ENCODE measurements around the gene CXADR.
"Not testable (repeated sequence)": the region's sequence is repeated elsewhere in the genome, so short reads cannot be mapped to it uniquely, and the experiment has no call there.

Gene CXADR

GRCh38 chr21:17512253-17513213, at the start of gene CXADR:
Gene CXADR, plus strand, starts transcription at chr21:17513043. Its CDS starts 87 bp downstream, at chr21:17513130.
- DNase-seq, result peak; percentile 86

- DNase-seq, result no peak
These were observed 46.7 kb upstream of the CXADR start for GRCh38 chr21:17466166-17466565.

- no peak for DNase-seq
These were observed 45.5 kb upstream of the CXADR start for GRCh38 chr21:17467392-17467791.

- DNase-seq, result no peak
These were observed 45.0 kb upstream of the CXADR start for GRCh38 chr21:17467829-17468228.

- DNase-seq, result no peak
These were observed 44.1 kb upstream of the CXADR start for GRCh38 chr21:17468698-17469097.

- DNase-seq, result no peak
These were observed 43.1 kb upstream of the CXADR start for GRCh38 chr21:17469727-17470126.

- no peak for DNase-seq
These were observed 40.7 kb upstream of the CXADR start for GRCh38 chr21:17472182-17472581.

GRCh38 chr21:17472592-17473271, 40.1 kb upstream of the CXADR start:
- no peak for DNase-seq

GRCh38 chr21:17476006-17476405, 36.8 kb upstream of the CXADR start:
- no peak for DNase-seq

GRCh38 chr21:17478156-17478555, 34.7 kb upstream of the CXADR start:
- DNase-seq, result not testable (repeated sequence)

GRCh38 chr21:17479606-17480005, 33.2 kb upstream of the CXADR start:
- no peak for DNase-seq

GRCh38 chr21:17482928-17483327, 29.9 kb upstream of the CXADR start:
- no peak for DNase-seq

GRCh38 chr21:17488620-17489019, 24.2 kb upstream of the CXADR start:
- DNase-seq, result no peak

GRCh38 chr21:17489565-17489964, 23.3 kb upstream of the CXADR start:
- not testable (repeated sequence) for DNase-seq

GRCh38 chr21:17491716-17492414, 21.0 kb upstream of the CXADR start:
- no peak for DNase-seq

- no peak for DNase-seq
These were observed 20.3 kb upstream of the CXADR start for GRCh38 chr21:17492415-17493168.

- no peak for DNase-seq
These were observed 18.8 kb upstream of the CXADR start for GRCh38 chr21:17494051-17494450.

- DNase-seq, result no peak
These were observed 17.2 kb upstream of the CXADR start for GRCh38 chr21:17495680-17496079.

GRCh38 chr21:17497316-17497715, 15.5 kb upstream of the CXADR start:
- DNase-seq, result no peak

GRCh38 chr21:17498586-17498985, 14.3 kb upstream of the CXADR start:
- DNase-seq, result no peak

- DNase-seq, result peak; percentile 56
These were observed 11.5 kb upstream of the CXADR start for GRCh38 chr21:17501107-17502006.

- peak; percentile 27 for DNase-seq
These were observed 9.9 kb upstream of the CXADR start for GRCh38 chr21:17502985-17503384.

All from NCI-H146 (cell line).